CD14-positive monocyte (primary cell): ENCODE measurements around the gene MRPL21. TPM values are rescaled to one million over a fixed set of nuclear protein-coding genes. Genes with fewer than 3 reads are reported as not detected.
A peak's percentile ranks its signal among the peaks of the same experiment; 100 is the strongest.

Experiments used
- DNase-seq, 3 donors: peaks; one replicate each; pipeline ENCODE4 v3.0.0-alpha.2; 2011 to 2022
- H2AFZ ChIP-seq: 2 replicates; pipeline ENCODE4 v1.6.0; 2012; ENCODE audit warnings: mild to moderate bottlenecking, low read depth, low read length, inconsistent platforms; ENCODE audit not compliant: insufficient read depth, poor library complexity, severe bottlenecking
- H3K27ac ChIP-seq, 2 donors: 1 replicate in 1 of 2; 2 replicates in 1 of 2; pipeline ENCODE4 v1.5.1; 2012 to 2013; ENCODE audit warnings: low read length in 2 of 2, control low read depth in 1 of 2, inconsistent platforms in 1 of 2, low read depth in 1 of 2, mild to moderate bottlenecking in 1 of 2
- H3K27me3 ChIP-seq, 2 donors: one replicate each; pipeline versions ENCODE4 v1.6.0 to v1.6.1; 2011 to 2013; ENCODE audit warnings: low read length in 2 of 2; ENCODE audit not compliant: control insufficient read depth in 2 of 2, insufficient read depth in 2 of 2
- H3K36me3 ChIP-seq, 2 donors: replicated peaks in 1 of 2; 1 replicate in 1 of 2; 2 replicates in 1 of 2; pipeline versions ENCODE4 v1.5.1 to v1.6.1; 2012 to 2013; ENCODE audit warnings: low read length in 2 of 2, control low read depth in 1 of 2, inconsistent platforms in 1 of 2, mild to moderate bottlenecking in 1 of 2; ENCODE audit not compliant: insufficient read depth in 2 of 2, control insufficient read depth in 1 of 2
- H3K4me1 ChIP-seq, 2 donors: 1 replicate in 1 of 2; 2 replicates in 1 of 2; pipeline versions ENCODE4 v1.5.1 to v1.6.1; 2012 to 2013; ENCODE audit warnings: low read length in 2 of 2, control low read depth in 1 of 2, inconsistent platforms in 1 of 2, mild to moderate bottlenecking in 1 of 2, moderate library complexity in 1 of 2; ENCODE audit not compliant: insufficient read depth in 2 of 2, control insufficient read depth in 1 of 2
- H3K4me2 ChIP-seq: replicated peaks from 2 replicates; pipeline ENCODE3; 2012; ENCODE audit warnings: low read length, moderate library complexity, mild to moderate bottlenecking; ENCODE audit not compliant: poor library complexity, severe bottlenecking; ENCODE audit errors: extremely low read depth
- H3K4me3 ChIP-seq, 3 experiments: fragments of 200-600 bp in 1 of 3; sonication (generic) in 1 of 3; replicated peaks in 1 of 3; 1 replicate in 2 of 3; 2 replicates in 1 of 3; pipeline ENCODE4 v1.5.1; 2011 to 2013; ENCODE audit warnings: low read length in 3 of 3, mild to moderate bottlenecking in 3 of 3, control low read depth in 2 of 3, low read depth in 2 of 3, inconsistent platforms in 1 of 3, moderate library complexity in 1 of 3
- H3K79me2 ChIP-seq: 2 replicates; pipeline ENCODE4 v1.6.0; 2012; ENCODE audit warnings: mild to moderate bottlenecking, control low read depth, inconsistent platforms, low read length, moderate library complexity; ENCODE audit not compliant: insufficient read depth
- H3K9ac ChIP-seq: 2 replicates; pipeline ENCODE4 v1.6.0; 2017; ENCODE audit warnings: low read length, mild to moderate bottlenecking; ENCODE audit not compliant: insufficient read depth, poor library complexity, severe bottlenecking
- H3K9me3 ChIP-seq, 2 donors: replicated peaks in 1 of 2; 1 replicate in 1 of 2; 2 replicates in 1 of 2; pipeline versions ENCODE4 v1.5.1 to v1.6.1; 2012 to 2013; ENCODE audit warnings: low read length in 2 of 2, control low read depth in 1 of 2; ENCODE audit not compliant: control insufficient read depth in 1 of 2, insufficient read depth in 1 of 2
- H4K20me1 ChIP-seq: 2 replicates; pipeline ENCODE4 v1.6.0; 2012; ENCODE audit warnings: mild to moderate bottlenecking, low read length, control low read depth, moderate library complexity; ENCODE audit not compliant: insufficient read depth
- H3K27ac Mint-ChIP-seq, 7 donors: one replicate each; pipeline ENCODE4 v1.8.0; 2020; ENCODE audit warnings: mild to moderate bottlenecking in 7 of 7, mixed read lengths in 7 of 7, moderate library complexity in 6 of 7, inconsistent platforms in 2 of 7
- H3K27me3 Mint-ChIP-seq, 3 donors: one replicate each; pipeline ENCODE4 v1.8.0; 2021 to 2022; ENCODE audit warnings: low read depth in 3 of 3, mild to moderate bottlenecking in 3 of 3, mixed read lengths in 3 of 3, moderate library complexity in 3 of 3, inconsistent platforms in 1 of 3
- H3K36me3 Mint-ChIP-seq, 2 donors: one replicate each; pipeline ENCODE4 v1.8.0; 2020; ENCODE audit warnings: mixed read lengths in 2 of 2, inconsistent platforms in 1 of 2, mild to moderate bottlenecking in 1 of 2
- H3K4me1 Mint-ChIP-seq: one replicate; pipeline ENCODE4 v1.8.0; 2020; ENCODE audit warnings: mild to moderate bottlenecking, mixed read lengths
- H3K4me3 Mint-ChIP-seq, 2 donors: one replicate each; pipeline ENCODE4 v1.8.0; 2020; ENCODE audit warnings: mild to moderate bottlenecking in 2 of 2, mixed read lengths in 2 of 2, moderate library complexity in 1 of 2
- H3K9me3 Mint-ChIP-seq, 7 donors: one replicate each; pipeline ENCODE4 v1.8.0; 2020 to 2022; ENCODE audit warnings: mixed read lengths in 7 of 7, mild to moderate bottlenecking in 6 of 7, moderate library complexity in 6 of 7, inconsistent platforms in 2 of 7
- WGBS: methylation state at CpG from one replicate; pipeline ENCODE4 v1.1.5; 2013; ENCODE audit warnings: missing lambda C conversion rate; ENCODE audit not compliant: insufficient coverage; 5-methylcytosine and 5-hydroxymethylcytosine counted together
- intact Hi-C, 2 donors: fragments of 100-400 bp; cut with micrococcal nuclease; formaldehyde crosslinking; loops; one replicate each; pipeline versions ENCODE4 v1.15.0 to v1.15.1; 2023
- polyA plus RNA-seq, 3 donors: library from polyadenylated mRNA; depleted of rRNA in 1 of 3; unstranded in 2 of 3; stranded (reverse) in 1 of 3; fragments of 300-500 nt in 2 of 3; fragments of >200 nt in 1 of 3; fragmentation: Illumina TruSeq in 2 of 3; gene quantifications; 1 replicate in 2 of 3; 2 replicates in 1 of 3; pipeline ENCODE4 v1.2.3, GENCODE V29; 2012 to 2021
- TF ChIP-seq, protein P1 (sequence below): fragments of 200-600 bp; IDR thresholded peaks from one replicate; pipeline ENCODE4 v1.8.0; 2022; ENCODE audit warnings: antibody characterized with exemption, mild to moderate bottlenecking

The MRPL21 gene
- polyA plus RNA-seq, 3 donors: 38.8 to 138 (median 104) TPM

DNA sequence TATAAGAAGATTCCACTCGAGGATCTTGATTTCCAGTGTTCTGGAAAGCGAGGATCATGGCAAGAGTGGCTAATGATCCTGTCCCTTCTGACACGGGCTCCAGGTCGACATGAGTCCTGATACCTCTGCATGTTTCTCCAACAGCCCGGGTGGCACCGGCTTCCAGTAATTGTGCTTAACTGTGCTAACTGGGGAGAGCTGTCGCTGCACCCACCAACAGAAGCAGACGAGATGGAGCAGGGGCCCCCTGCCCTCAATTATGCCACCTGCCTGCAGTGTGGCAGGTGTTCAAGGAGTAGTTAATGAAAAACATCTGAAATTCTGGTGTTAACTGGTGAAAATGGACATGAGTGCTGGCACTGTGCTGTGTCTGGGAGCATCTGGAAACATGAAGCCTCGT lies 6.2 kb downstream of the MRPL21 start:
- TF ChIP-seq, protein P1, sequence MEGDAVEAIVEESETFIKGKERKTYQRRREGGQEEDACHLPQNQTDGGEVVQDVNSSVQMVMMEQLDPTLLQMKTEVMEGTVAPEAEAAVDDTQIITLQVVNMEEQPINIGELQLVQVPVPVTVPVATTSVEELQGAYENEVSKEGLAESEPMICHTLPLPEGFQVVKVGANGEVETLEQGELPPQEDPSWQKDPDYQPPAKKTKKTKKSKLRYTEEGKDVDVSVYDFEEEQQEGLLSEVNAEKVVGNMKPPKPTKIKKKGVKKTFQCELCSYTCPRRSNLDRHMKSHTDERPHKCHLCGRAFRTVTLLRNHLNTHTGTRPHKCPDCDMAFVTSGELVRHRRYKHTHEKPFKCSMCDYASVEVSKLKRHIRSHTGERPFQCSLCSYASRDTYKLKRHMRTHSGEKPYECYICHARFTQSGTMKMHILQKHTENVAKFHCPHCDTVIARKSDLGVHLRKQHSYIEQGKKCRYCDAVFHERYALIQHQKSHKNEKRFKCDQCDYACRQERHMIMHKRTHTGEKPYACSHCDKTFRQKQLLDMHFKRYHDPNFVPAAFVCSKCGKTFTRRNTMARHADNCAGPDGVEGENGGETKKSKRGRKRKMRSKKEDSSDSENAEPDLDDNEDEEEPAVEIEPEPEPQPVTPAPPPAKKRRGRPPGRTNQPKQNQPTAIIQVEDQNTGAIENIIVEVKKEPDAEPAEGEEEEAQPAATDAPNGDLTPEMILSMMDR: no peak
- no peak overlapping the region for H3K27ac ChIP-seq
- 99% methylated on average over 9 of the region's 9 CpGs for WGBS
- DNase-seq: no peak
- H3K27me3 Mint-ChIP-seq: peaks cover 0 to 3% (median 0%) of the 10 kb centered on the region in 3 donors
- H3K9me3 Mint-ChIP-seq: no peaks in the 10 kb centered on the region
- peaks cover 29% of the 10 kb centered on the region for H3K79me2 ChIP-seq
- H3K4me1 ChIP-seq: peaks cover 0 to 2% of the 10 kb centered on the region in 2 donors
- no peaks in the 10 kb centered on the region for H3K9me3 ChIP-seq
- no peak overlapping the region for H3K4me2 ChIP-seq
- H3K27ac Mint-ChIP-seq: no peak overlapping the region
- H3K36me3 ChIP-seq: peaks cover 69 to 87% of the 10 kb centered on the region in 2 donors
- intact Hi-C loops: no loop called here
- peaks cover 9% of the 10 kb centered on the region for H4K20me1 ChIP-seq
- H3K9ac ChIP-seq: no peak overlapping the region
- no peak overlapping the region for H3K4me3 Mint-ChIP-seq
- no peak overlapping the region for H2AFZ ChIP-seq
- H3K4me1 Mint-ChIP-seq: peaks cover 9% of the 10 kb centered on the region
- no peak overlapping the region for H3K4me3 ChIP-seq
- H3K27me3 ChIP-seq: no peaks in the 10 kb centered on the region
- peaks cover 75 to 76% of the 10 kb centered on the region in 2 donors for H3K36me3 Mint-ChIP-seq

DNA sequence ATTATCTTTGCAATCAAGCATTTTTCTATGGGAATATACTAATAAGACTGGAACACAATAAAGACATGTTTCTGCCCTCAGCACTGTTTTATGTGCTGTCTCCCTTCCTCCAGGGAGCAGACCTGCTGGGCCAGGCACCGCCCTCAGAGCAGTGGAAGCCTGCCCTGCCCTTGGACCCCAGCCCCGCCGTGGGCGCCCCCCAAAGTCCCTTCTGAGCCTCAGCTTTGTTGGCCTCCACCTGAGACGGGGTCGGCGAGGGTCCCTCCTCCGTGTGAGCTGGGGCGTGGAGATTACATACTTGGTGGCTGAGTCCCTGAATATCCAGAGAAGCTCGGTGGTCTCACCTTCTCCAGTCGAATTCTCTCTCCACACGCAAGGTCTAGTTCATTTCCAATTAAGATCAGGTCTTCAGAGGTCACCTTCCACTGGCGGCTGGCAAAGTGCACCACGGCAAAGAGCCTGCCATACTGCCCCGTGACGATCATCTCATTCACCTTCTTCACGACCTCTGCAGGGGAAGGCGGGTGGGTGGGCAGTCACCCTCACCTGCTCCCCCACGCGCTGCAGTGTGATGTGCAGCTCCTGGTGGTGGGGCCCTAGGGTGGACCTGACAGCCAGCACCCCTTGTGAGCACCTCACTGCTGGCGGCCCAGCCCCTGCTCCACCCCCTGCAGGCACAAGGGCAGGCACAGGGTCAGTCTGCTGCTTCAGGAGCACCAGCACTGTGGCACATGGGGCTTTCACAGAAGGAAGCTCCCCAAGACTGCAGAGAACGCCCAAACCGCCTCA lies 7.3 kb downstream of the MRPL21 start:
- intact Hi-C loops: no loop called here
- no peaks in the 10 kb centered on the region for H3K27me3 Mint-ChIP-seq

More for the DNA sequence above, 7.3 kb downstream of the MRPL21 start:
- no peak for DNase-seq
- no peaks in the 10 kb centered on the region for H3K27me3 ChIP-seq
- H3K4me2 ChIP-seq: no peak overlapping the region
- H3K9ac ChIP-seq: no peak overlapping the region
- H4K20me1 ChIP-seq: peaks cover 3% of the 10 kb centered on the region
- no peak overlapping the region for H3K4me3 ChIP-seq
- no peak overlapping the region for H3K4me3 Mint-ChIP-seq
- no peaks in the 10 kb centered on the region for H3K9me3 Mint-ChIP-seq
- TF ChIP-seq, protein P1: no peak
- peaks cover under 1% of the 10 kb centered on the region for H3K4me1 Mint-ChIP-seq
- peaks cover 81 to 82% of the 10 kb centered on the region in 2 donors for H3K36me3 Mint-ChIP-seq
- H3K79me2 ChIP-seq: peaks cover 19% of the 10 kb centered on the region
- no peaks in the 10 kb centered on the region for H3K4me1 ChIP-seq
- peak overlapping the region in 1 of 7 donors; percentile 32 for H3K27ac Mint-ChIP-seq
- H3K27ac ChIP-seq: no peak overlapping the region
- H3K36me3 ChIP-seq: peaks cover 75 to 96% of the 10 kb centered on the region in 2 donors
- no peaks in the 10 kb centered on the region for H3K9me3 ChIP-seq
- 97% methylated on average over 21 of the region's 23 CpGs for WGBS
- no peak overlapping the region for H2AFZ ChIP-seq
